Prostate gland (tissue), 2 donors: ENCODE measurements around the gene DNAAF5.

Experiments used
- CTCF ChIP-seq, 4 experiments: fragments of 200-600 bp in 2 of 4; fragments of 450-650 bp in 2 of 4; sonication (generic) in 2 of 4; IDR thresholded peaks; 1 replicate in 3 of 4; 2 replicates in 1 of 4; pipeline ENCODE4 v1.5.1; 2016 to 2019; ENCODE audit warnings: antibody characterized with exemption in 4 of 4, mild to moderate bottlenecking in 2 of 4, moderate library complexity in 2 of 4
- POLR2AphosphoS5 ChIP-seq: sonication (generic); formaldehyde crosslinking; IDR thresholded peaks from one replicate; pipeline ENCODE4 v1.6.1; 2017; ENCODE audit warnings: antibody characterized with exemption

GRCh38 chr7:776992-777727, 50.7 kb downstream of the DNAAF5 start:
- TF ChIP-seq CTCF (IDR thresholded peaks at IDR 0.05) (no peak), POLR2AphosphoS5 (no peak)
